Measurements from ENCODE around the gene AMDHD2.

The AMDHD2 gene

DNA sequence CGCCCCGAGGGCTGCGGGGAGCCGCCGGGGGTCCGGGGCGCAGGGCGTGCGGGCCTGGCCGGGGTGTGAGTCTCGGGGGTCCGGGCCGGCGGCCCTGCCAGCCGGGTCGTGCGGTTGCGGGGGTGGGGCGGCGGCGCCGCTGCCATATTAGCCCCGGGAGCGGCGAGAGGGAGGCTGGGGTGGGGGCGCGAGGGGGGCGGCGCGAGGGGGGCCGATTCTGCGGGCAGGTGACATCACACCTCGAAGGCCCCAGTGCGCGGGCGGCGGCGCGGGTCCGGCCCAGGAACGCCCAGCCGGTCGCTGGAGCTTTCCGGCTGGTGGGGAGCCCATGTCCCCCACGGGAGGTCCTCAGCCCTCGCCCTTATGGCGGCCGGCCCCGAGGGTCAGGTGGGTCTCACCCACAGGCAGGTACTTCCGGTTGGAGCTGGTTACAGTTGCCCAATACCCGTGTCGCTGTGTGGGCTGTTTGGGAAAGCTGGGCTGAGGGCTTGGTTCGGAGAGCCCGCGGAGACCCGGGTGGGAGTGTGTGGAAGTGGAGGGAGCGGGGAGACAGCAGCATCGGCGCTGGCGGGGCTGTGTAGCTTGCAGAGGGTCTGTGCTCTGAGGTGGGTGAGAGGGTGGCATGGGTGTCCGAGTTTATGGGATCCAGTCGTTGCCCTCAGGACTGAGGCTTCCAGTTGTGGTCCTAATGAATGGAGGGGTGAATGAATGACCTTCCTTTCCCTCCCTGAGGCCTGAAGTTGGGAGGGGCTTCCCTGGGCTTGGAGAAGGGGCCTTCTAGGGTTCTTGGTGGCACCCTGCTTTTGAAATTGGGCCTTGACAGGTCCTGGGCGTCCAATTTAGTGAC is 5.6 kb upstream of the AMDHD2 start:
- Histone ChIP-seq H3K27ac (ENCODE audit: low read length) (peak overlapping the region; percentile 90), H3K4me3 (ENCODE audit: low read depth in 1 of 2, low read length in 2 of 2) (peak overlapping the region; percentile 80 to 93), H3K9me3 (ENCODE audit: control insufficient read depth in 1 of 2, low read length in 2 of 2) (no peaks in the 10 kb centered on the region), H3K36me3 (ENCODE audit: control insufficient read depth in 1 of 2, insufficient read depth in 2 of 2, low read length in 2 of 2) (no peaks in the 10 kb centered on the region), H3K27me3 (ENCODE audit: low read depth, low read length) (no peaks in the 10 kb centered on the region), H3K4me1 (ENCODE audit: control insufficient read depth in 1 of 2, insufficient read depth in 2 of 2, low read length in 2 of 2) (peaks cover 28 to 58% of the 10 kb centered on the region in 2 donors)

DNA sequence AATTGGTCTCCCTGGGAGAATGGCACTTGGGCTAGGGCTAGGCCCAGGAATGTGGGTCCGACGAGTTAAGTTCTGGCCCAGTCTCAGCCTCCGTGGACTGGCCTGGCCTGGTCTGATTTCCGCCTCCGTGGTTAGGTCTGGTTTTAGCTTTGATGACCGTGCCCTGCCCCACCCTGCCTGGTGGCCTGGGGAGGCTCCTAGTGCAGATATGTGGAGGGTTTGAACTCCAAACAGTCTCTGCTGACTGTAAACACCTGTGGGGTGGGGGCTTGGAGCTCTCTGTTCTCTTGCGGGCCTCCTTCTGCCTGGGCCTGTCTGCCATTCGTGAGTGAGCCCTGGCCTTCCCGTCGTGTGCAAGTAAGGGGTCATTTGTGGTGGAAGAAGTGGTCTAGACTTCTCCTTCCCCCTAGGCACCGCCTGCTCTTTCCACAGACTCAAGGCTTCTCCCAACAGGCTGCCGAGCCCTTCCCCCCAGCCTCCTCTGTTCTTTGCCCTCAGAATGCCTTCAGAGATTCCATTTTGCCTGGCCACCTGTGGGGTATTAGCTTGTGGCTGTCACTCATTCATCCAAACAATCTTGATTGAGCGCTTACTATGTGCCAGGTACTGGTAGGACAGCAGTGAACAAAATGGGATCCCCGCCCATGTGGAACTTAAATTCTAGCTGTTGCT is 4.9 kb upstream of the AMDHD2 start:
- H3K27ac ChIP-seq (ENCODE audit: low read length) = peak overlapping the region; percentile 90
- no peaks in the 10 kb centered on the region for H3K9me3 ChIP-seq (ENCODE audit: control insufficient read depth in 1 of 2, low read length in 2 of 2)
- no peaks in the 10 kb centered on the region for H3K36me3 ChIP-seq (ENCODE audit: control insufficient read depth in 1 of 2, insufficient read depth in 2 of 2, low read length in 2 of 2)
- H3K4me3 ChIP-seq (ENCODE audit: low read depth in 1 of 2, low read length in 2 of 2) = peak overlapping the region; percentile 80 to 93
- H3K27me3 ChIP-seq (ENCODE audit: low read depth, low read length) = no peaks in the 10 kb centered on the region
- peaks cover 28 to 61% of the 10 kb centered on the region in 2 donors for H3K4me1 ChIP-seq (ENCODE audit: control insufficient read depth in 1 of 2, insufficient read depth in 2 of 2, low read length in 2 of 2)

DNA sequence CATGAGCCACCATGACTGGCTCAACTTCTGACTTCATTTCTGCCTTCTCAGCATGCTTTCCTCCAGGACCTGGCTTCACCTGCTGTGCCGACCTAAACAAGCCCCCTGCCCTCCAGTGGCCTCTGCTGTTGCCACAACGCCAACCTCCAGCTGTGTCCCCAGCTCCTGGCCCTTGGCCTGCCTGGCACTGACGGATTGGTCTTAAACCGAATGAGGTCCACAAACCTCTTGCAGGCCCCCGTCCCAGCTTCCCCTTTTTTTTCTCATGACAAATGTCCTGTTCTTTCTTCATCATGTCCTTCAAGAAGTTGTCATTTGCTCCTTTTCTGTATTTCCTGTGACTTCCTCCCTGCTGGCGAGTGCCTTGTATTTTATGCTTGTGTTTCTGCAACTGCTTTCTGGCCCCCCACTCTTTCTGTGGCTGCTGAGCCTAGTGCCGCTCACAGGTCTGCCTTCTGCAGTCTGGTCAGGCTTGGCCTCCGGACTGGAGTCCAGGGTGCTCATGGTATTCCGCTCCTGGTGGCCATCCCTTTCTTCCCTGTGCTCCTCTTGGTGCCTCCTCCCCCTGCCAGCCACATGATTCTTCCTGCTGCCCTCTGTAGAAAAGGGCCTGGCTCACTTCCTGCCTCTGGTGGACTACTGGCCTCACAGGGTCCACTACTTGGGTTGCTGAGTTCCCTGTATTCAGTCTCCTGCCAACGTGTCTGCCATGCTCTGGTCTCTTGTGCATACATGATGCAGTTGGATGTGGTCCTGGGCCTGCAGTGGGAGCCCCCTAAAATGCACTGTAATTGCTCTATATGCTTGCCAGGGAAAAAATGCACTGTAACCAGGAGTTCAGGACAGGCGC is 3.6 kb upstream of the AMDHD2 start:
- H3K4me3 ChIP-seq (ENCODE audit: low read depth in 1 of 2, low read length in 2 of 2) = peak overlapping the region; percentile 14 to 93
- no peaks in the 10 kb centered on the region for H3K27me3 ChIP-seq (ENCODE audit: low read depth, low read length)
- no peaks in the 10 kb centered on the region for H3K9me3 ChIP-seq (ENCODE audit: control insufficient read depth in 1 of 2, low read length in 2 of 2)
- no peaks in the 10 kb centered on the region for H3K36me3 ChIP-seq (ENCODE audit: control insufficient read depth in 1 of 2, insufficient read depth in 2 of 2, low read length in 2 of 2)
- peaks cover 31 to 71% of the 10 kb centered on the region in 2 donors for H3K4me1 ChIP-seq (ENCODE audit: control insufficient read depth in 1 of 2, insufficient read depth in 2 of 2, low read length in 2 of 2)
- H3K27ac ChIP-seq (ENCODE audit: low read length) = peak overlapping the region; percentile 90

DNA sequence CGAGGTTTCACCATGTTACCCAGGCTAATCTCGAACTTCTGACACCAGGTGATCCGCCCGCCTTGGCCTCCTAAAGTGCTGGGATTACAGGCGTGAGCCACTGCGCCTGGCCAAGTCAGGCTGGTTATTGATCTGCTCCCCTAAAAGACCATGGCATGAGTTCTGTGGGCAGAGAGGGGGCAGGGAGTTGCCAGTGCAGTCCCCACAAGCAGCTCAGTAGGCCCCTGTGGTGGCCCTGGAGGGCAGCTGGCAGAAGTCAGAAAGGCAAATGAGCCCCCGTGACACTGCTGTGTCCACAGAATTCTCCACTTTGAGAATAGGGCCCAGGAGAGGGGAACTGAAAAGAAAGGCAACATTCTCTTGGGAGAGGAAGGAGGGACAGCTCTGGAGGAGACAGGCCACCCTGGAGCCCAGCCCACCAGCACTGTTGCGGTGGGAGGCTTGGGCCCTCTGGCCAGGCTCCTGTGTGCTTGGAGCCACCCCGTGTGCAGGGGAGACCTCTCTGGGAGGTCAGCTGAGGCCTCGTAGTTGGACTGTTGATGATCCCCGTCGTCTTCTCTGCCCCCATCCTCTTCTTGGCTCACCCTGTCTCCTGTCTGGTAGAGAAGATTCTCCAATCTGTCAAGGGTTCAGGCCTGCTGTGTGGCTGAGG is 2.1 kb upstream of the AMDHD2 start:
- H3K27me3 ChIP-seq (ENCODE audit: low read depth, low read length) = no peaks in the 10 kb centered on the region
- H3K27ac ChIP-seq (ENCODE audit: low read length) = peak overlapping the region; percentile 21
- H3K9me3 ChIP-seq (ENCODE audit: control insufficient read depth in 1 of 2, low read length in 2 of 2) = no peaks in the 10 kb centered on the region
- H3K4me3 ChIP-seq (ENCODE audit: low read depth in 1 of 2, low read length in 2 of 2) = peak overlapping the region in 1 of 2 donors; percentile 77
- peaks cover 31 to 63% of the 10 kb centered on the region in 2 donors for H3K4me1 ChIP-seq (ENCODE audit: control insufficient read depth in 1 of 2, insufficient read depth in 2 of 2, low read length in 2 of 2)
- peaks cover 0 to 1% of the 10 kb centered on the region in 2 donors for H3K36me3 ChIP-seq (ENCODE audit: control insufficient read depth in 1 of 2, insufficient read depth in 2 of 2, low read length in 2 of 2)

DNA sequence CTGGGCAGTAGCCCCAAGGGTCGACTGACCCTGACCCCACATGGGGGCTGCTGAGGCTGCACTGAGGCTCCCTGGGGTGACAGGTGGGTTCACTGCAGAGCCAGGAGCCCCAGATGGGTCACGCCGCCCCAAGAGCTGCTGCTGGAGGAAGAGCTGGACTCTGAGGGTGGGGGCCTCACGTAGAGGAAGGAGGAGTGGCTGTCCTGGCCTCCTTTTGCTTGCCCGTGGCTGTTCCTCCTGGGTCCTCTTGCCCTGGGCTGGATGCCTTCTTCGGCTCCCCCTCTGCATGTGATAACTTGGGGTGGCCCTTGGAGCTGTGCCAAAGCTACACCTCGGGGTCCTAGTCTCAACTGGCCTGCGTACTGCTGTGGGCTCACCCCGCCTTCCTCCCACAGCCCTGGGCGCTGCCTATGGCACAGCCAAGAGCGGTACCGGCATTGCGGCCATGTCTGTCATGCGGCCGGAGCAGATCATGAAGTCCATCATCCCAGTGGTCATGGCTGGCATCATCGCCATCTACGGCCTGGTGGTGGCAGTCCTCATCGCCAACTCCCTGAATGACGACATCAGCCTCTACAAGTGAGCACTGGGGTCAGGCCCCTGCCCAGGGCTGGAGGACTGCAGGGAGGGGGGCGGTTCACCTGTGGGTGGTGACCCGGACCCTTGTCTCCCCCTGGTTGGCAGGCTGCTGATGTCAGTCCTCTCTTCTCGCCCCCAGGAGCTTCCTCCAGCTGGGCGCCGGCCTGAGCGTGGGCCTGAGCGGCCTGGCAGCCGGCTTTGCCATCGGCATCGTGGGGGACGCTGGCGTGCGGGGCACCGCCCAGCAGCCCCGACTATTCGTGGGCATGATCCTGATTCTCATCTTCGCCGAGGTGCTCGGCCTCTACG is 1.1 kb upstream of the AMDHD2 start:
- peaks cover 0 to 11% of the 10 kb centered on the region in 2 donors for H3K36me3 ChIP-seq (ENCODE audit: control insufficient read depth in 1 of 2, insufficient read depth in 2 of 2, low read length in 2 of 2)
- no peaks in the 10 kb centered on the region for H3K9me3 ChIP-seq (ENCODE audit: control insufficient read depth in 1 of 2, low read length in 2 of 2)
- H3K27ac ChIP-seq (ENCODE audit: low read length) = peak overlapping the region; percentile 23
- H3K4me3 ChIP-seq (ENCODE audit: low read depth in 1 of 2, low read length in 2 of 2) = peak overlapping the region in 1 of 2 donors; percentile 77
- no peaks in the 10 kb centered on the region for H3K27me3 ChIP-seq (ENCODE audit: low read depth, low read length)
- H3K4me1 ChIP-seq (ENCODE audit: control insufficient read depth in 1 of 2, insufficient read depth in 2 of 2, low read length in 2 of 2) = peaks cover 31 to 60% of the 10 kb centered on the region in 2 donors

DNA sequence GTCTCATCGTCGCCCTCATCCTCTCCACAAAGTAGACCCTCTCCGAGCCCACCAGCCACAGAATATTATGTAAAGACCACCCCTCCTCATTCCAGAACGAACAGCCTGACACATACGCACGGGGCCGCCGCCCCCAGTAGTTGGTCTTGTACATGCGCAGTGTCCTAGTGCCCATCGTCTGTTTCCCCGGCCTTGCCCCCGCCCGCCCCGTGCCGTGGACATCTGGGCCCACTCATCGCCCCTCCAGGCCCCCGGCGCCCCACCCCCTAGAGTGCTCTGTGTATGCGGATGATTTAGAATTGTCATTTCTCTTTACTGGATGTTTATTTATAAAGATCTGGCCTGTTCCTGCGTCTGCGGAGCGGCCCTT is 475 bp upstream of the AMDHD2 start:
- Histone ChIP-seq H3K4me1 (ENCODE audit: control insufficient read depth in 1 of 2, insufficient read depth in 2 of 2, low read length in 2 of 2) (peaks cover 31 to 60% of the 10 kb centered on the region in 2 donors), H3K27ac (ENCODE audit: low read length) (peak overlapping the region; percentile 23), H3K27me3 (ENCODE audit: low read depth, low read length) (no peaks in the 10 kb centered on the region), H3K9me3 (ENCODE audit: control insufficient read depth in 1 of 2, low read length in 2 of 2) (no peaks in the 10 kb centered on the region), H3K4me3 (ENCODE audit: low read depth in 1 of 2, low read length in 2 of 2) (peak overlapping the region in 1 of 2 donors; percentile 77), H3K36me3 (ENCODE audit: control insufficient read depth in 1 of 2, insufficient read depth in 2 of 2, low read length in 2 of 2) (peaks cover 0 to 17% of the 10 kb centered on the region in 2 donors)

DNA sequence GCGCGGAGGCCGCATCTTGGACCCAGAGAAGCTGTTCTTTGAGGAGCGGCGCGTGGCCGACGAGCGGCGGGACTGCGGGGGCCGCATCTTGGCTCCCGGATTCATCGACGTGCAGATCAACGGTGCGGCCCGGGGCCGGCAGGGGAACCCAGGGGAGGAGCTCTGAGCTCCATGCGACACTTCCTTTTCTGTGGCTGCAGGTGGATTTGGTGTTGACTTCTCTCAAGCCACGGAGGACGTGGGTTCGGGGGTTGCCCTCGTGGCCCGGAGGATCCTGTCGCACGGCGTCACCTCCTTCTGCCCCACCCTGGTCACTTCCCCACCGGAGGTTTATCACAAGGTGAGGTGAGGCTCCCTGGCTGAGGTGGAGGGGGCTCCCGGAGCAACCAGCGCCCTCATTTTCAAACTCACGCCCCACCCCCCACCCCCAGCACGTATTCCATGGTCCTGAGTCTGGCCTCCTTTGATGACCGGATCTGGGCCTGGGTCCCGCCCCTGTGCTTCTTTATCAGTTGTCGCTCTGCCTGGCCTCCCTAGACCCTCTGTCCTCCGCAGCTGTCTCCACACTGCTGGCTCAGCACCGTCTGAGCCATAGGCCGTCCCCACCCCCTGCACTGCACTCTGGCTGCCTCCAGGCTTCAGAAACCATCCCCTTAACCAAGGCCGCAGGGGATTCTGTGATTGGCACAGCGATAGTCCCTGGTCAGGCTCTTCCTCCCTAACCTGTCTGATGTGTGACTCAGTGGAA is 787 bp downstream of the AMDHD2 start:
- Histone ChIP-seq H3K27me3 (ENCODE audit: low read depth, low read length) (no peaks in the 10 kb centered on the region), H3K27ac (ENCODE audit: low read length) (no peak overlapping the region), H3K9me3 (ENCODE audit: control insufficient read depth in 1 of 2, low read length in 2 of 2) (no peaks in the 10 kb centered on the region), H3K36me3 (ENCODE audit: control insufficient read depth in 1 of 2, insufficient read depth in 2 of 2, low read length in 2 of 2) (peaks cover 0 to 22% of the 10 kb centered on the region in 2 donors), H3K4me3 (ENCODE audit: low read depth in 1 of 2, low read length in 2 of 2) (peak overlapping the region; percentile 46 to 77), H3K4me1 (ENCODE audit: control insufficient read depth in 1 of 2, insufficient read depth in 2 of 2, low read length in 2 of 2) (peaks cover 23 to 48% of the 10 kb centered on the region in 2 donors)

DNA sequence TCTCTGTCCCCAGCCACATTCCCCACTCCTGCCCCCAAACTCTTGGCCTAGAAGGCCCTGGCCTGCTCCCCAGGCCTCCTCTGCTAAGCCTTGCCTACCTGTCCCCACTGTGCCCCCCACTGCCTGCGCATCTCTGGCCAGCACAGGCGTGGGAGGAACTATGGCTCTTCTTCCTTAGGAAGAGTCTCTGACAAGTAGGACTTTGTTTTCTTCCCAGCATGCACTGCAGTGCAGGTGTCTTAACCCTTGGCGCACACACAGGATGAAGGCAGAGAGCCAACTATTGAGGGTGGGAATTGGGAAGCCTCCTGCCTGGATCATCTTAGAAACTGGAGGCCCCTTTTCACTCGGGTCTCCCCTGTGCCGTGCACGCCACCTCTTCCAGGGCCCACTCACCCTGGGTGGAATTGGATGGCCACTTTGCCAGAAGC is 3.6 kb downstream of the AMDHD2 start:
- H3K4me1 ChIP-seq (ENCODE audit: control insufficient read depth in 1 of 2, insufficient read depth in 2 of 2, low read length in 2 of 2) = peaks cover 6 to 20% of the 10 kb centered on the region in 2 donors
- no peaks in the 10 kb centered on the region for H3K9me3 ChIP-seq (ENCODE audit: control insufficient read depth in 1 of 2, low read length in 2 of 2)
- H3K27me3 ChIP-seq (ENCODE audit: low read depth, low read length) = no peaks in the 10 kb centered on the region
- H3K4me3 ChIP-seq (ENCODE audit: low read depth in 1 of 2, low read length in 2 of 2) = no peak overlapping the region
- H3K27ac ChIP-seq (ENCODE audit: low read length) = no peak overlapping the region
- peaks cover 5 to 40% of the 10 kb centered on the region in 2 donors for H3K36me3 ChIP-seq (ENCODE audit: control insufficient read depth in 1 of 2, insufficient read depth in 2 of 2, low read length in 2 of 2)

DNA sequence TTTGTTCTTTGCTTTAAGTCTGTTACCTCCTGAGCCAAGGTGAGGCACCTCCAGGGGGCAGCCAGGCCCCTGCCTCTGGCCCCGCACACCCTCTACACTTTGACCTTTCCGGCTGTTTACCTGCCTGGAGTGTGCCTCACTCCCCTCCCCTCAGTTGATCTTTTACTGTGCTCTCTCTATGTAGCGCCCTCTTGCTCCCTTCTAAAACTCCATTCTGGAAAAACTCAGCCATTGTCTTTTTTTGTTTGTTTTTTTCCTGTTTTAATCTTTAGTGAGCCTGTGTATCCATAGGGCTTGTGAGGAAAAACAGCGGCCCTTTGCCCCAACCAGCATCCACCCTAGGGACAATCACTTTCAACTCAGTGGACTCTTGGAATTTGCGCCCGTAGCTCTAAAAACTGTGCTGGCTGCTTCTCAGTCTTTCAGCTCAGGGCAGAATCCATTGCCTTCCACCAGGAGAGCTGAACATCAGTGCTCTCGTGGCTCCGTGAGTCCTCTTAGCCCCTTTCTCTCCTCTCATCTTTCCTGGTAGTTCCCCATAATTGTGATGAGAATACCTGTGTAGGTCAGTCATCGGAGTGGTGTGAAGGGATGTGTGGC is 4.3 kb downstream of the AMDHD2 start:
- Histone ChIP-seq H3K27me3 (ENCODE audit: low read depth, low read length) (no peaks in the 10 kb centered on the region), H3K9me3 (ENCODE audit: control insufficient read depth in 1 of 2, low read length in 2 of 2) (no peaks in the 10 kb centered on the region), H3K27ac (ENCODE audit: low read length) (peak overlapping the region; percentile 14), H3K4me3 (ENCODE audit: low read depth in 1 of 2, low read length in 2 of 2) (no peak overlapping the region), H3K36me3 (ENCODE audit: control insufficient read depth in 1 of 2, insufficient read depth in 2 of 2, low read length in 2 of 2) (peaks cover 6 to 45% of the 10 kb centered on the region in 2 donors), H3K4me1 (ENCODE audit: control insufficient read depth in 1 of 2, insufficient read depth in 2 of 2, low read length in 2 of 2) (peaks cover 2 to 14% of the 10 kb centered on the region in 2 donors)
